SK-N-SH (cell line): Measurements from ENCODE around the gene LTV1. TPM values are rescaled to one million over a fixed set of nuclear protein-coding genes. Genes with fewer than 3 reads are reported as not detected.

Experiments used
- CTCF ChIA-PET: fragments of 300-600, 350-600 bp; formaldehyde crosslinking; extraction: SDS; loops from one replicate; lab custom pipeline; 2021; lab: Yijun Ruan, JAX
- POLR2A ChIA-PET: fragments of 350-600 bp; sonication (Branson Sonifier 250); formaldehyde crosslinking; extraction: SDS; loops from one replicate; lab custom pipeline; 2020; ENCODE audit warnings: antibody characterized with exemption, inconsistent platforms; lab: Yijun Ruan, JAX
- DNase-seq: peaks from one replicate; pipeline ENCODE4 v3.0.0; 2012
- H2AFZ ChIP-seq: fragments of 200-600 bp; sonication (generic); 2 replicates; pipeline ENCODE4 v1.8.1; 2016; ENCODE audit warnings: antibody characterized with exemption, mild to moderate bottlenecking, low read depth
- H3F3A ChIP-seq: fragments of 200-600 bp; sonication (generic); replicated peaks from 2 replicates; pipeline ENCODE3; 2016; ENCODE audit warnings: antibody characterized with exemption, mild to moderate bottlenecking; ENCODE audit not compliant: insufficient read depth
- H3K27ac ChIP-seq, 2 experiments: fragments of 200-500 bp in 1 of 2; fragments of 200-600 bp in 1 of 2; sonication (Bioruptor generic) in 1 of 2; sonication (generic), shearing (Covaris generic) in 1 of 2; 2 replicates each; pipeline versions ENCODE4 v1.5.1 to v1.6.1; 2014 to 2016; ENCODE audit warnings: low read depth in 2 of 2, inconsistent platforms in 1 of 2, low read length in 1 of 2, mild to moderate bottlenecking in 1 of 2, mixed read lengths in 1 of 2
- H3K27me3 ChIP-seq: fragments of 200-600 bp; sonication (generic), shearing (Covaris generic); 2 replicates; pipeline ENCODE4 v1.6.1; 2016; ENCODE audit warnings: mixed run types; ENCODE audit not compliant: insufficient read depth
- H3K36me3 ChIP-seq, 2 experiments: fragments of 200-500 bp in 1 of 2; fragments of 200-600 bp in 1 of 2; sonication (Bioruptor generic) in 1 of 2; sonication (generic) in 1 of 2; replicated peaks in 1 of 2; 2 replicates each; pipeline versions ENCODE3 to v1.5.1; 2014 to 2016; ENCODE audit warnings: low read length in 1 of 2, mild to moderate bottlenecking in 1 of 2; ENCODE audit not compliant: insufficient read depth in 2 of 2, control insufficient read depth in 1 of 2
- H3K4me1 ChIP-seq, 2 experiments: fragments of 200-500 bp in 1 of 2; fragments of 200-600 bp in 1 of 2; sonication (Bioruptor generic) in 1 of 2; sonication (generic), shearing (Covaris generic) in 1 of 2; 2 replicates each; pipeline versions ENCODE4 v1.5.1 to v1.6.1; 2014 to 2016; ENCODE audit warnings: low read depth in 1 of 2, low read length in 1 of 2, mixed run types in 1 of 2; ENCODE audit not compliant: insufficient read depth in 2 of 2, control insufficient read depth in 1 of 2
- H3K4me2 ChIP-seq: fragments of 200-600 bp; sonication (generic), shearing (Covaris generic); 2 replicates; pipeline ENCODE4 v1.6.1; 2017; ENCODE audit warnings: mixed run types
- H3K4me3 ChIP-seq, 2 experiments: fragments of 200-500 bp in 1 of 2; fragments of 200-600 bp in 1 of 2; sonication (Bioruptor generic) in 1 of 2; sonication (generic), shearing (Covaris generic) in 1 of 2; 2 replicates each; pipeline versions ENCODE4 v1.5.1 to v1.8.1; 2014 to 2016; ENCODE audit warnings: low read depth in 2 of 2, inconsistent platforms in 1 of 2, low read length in 1 of 2, mild to moderate bottlenecking in 1 of 2, mixed read lengths in 1 of 2, moderate library complexity in 1 of 2
- H3K79me2 ChIP-seq: fragments of 200-600 bp; sonication (generic); 2 replicates; pipeline ENCODE4 v1.8.1; 2017; ENCODE audit warnings: mild to moderate bottlenecking; ENCODE audit not compliant: insufficient read depth
- H3K9ac ChIP-seq: fragments of 200-600 bp; sonication (generic); 2 replicates; pipeline ENCODE4 v1.6.1; 2017; ENCODE audit warnings: mixed run types
- H3K9me2 ChIP-seq: fragments of 200-600 bp; sonication (generic); 2 replicates; pipeline ENCODE4 v1.6.1; 2017; ENCODE audit warnings: mixed run types
- H3K9me3 ChIP-seq: fragments of 200-600 bp; sonication (generic); 2 replicates; pipeline ENCODE4 v1.6.1; 2017; ENCODE audit warnings: mixed run types, mild to moderate bottlenecking, moderate library complexity
- H4K20me1 ChIP-seq: fragments of 200-600 bp; sonication (generic); 2 replicates; pipeline ENCODE4 v1.6.1; 2017; ENCODE audit warnings: mild to moderate bottlenecking, mixed run types; ENCODE audit not compliant: insufficient read depth
- CHD2 ChIP-seq: fragments of 150-350 bp; IDR thresholded peaks from 2 replicates; pipeline ENCODE4 v1.6.1; 2018; ENCODE audit warnings: low read length; ENCODE audit not compliant: partially characterized antibody
- CTCF ChIP-seq: fragments of 200-600 bp; sonication (generic); IDR thresholded peaks from 2 replicates; pipeline ENCODE4 v1.6.1; 2017; ENCODE audit warnings: antibody characterized with exemption, mild to moderate bottlenecking, moderate library complexity
- FOSL2 ChIP-seq: IDR thresholded peaks from 2 replicates; pipeline ENCODE4 v1.4.0; 2012; ENCODE audit warnings: low read depth, mild to moderate bottlenecking, moderate library complexity, borderline replicate concordance
- FOXJ3 ChIP-seq: sonication (generic); formaldehyde crosslinking; IDR thresholded peaks from 2 replicates; pipeline ENCODE4 v1.5.1; 2020; ENCODE audit warnings: mild to moderate bottlenecking, missing genetic modification reagents
- JUND ChIP-seq: IDR thresholded peaks from 2 replicates; pipeline ENCODE4 v1.4.0; 2012
- MEF2A ChIP-seq: IDR thresholded peaks from 2 replicates; pipeline ENCODE4 v1.4.0; 2012; ENCODE audit warnings: low read depth, borderline replicate concordance
- NRF1 ChIP-seq: IDR thresholded peaks from 2 replicates; pipeline ENCODE4 v1.6.1; 2012; ENCODE audit warnings: low read depth, mild to moderate bottlenecking, low read length
- PBX3 ChIP-seq: IDR thresholded peaks from 2 replicates; pipeline ENCODE4; 2012
- RCOR1 ChIP-seq: fragments of 150-350 bp; IDR thresholded peaks from 2 replicates; pipeline ENCODE4 v1.6.1; 2017; ENCODE audit warnings: antibody characterized with exemption, low read length
- REST ChIP-seq: IDR thresholded peaks from 2 replicates; pipeline ENCODE4 v1.6.1; 2012; ENCODE audit warnings: mild to moderate bottlenecking, low read depth, low read length, moderate library complexity
- SIN3A ChIP-seq: IDR thresholded peaks from 2 replicates; pipeline ENCODE4 v1.6.1; 2012; ENCODE audit warnings: low read depth, mild to moderate bottlenecking, low read length, moderate library complexity, borderline replicate concordance
- SMC3 ChIP-seq: IDR thresholded peaks from 2 replicates; pipeline ENCODE4 v1.6.1; 2012; ENCODE audit warnings: low read depth, low read length, improper control_type of control experiment
- TAF1 ChIP-seq: IDR thresholded peaks from 2 replicates; pipeline ENCODE4 v1.6.1; 2012; ENCODE audit warnings: low read depth, mild to moderate bottlenecking, low read length, moderate library complexity, borderline replicate concordance
- TEAD4 ChIP-seq: IDR thresholded peaks from 2 replicates; pipeline ENCODE4 v1.4.0; 2012; ENCODE audit warnings: mild to moderate bottlenecking, borderline replicate concordance; ENCODE audit not compliant: insufficient read depth
- USF1 ChIP-seq: IDR thresholded peaks from 2 replicates; pipeline ENCODE4 v1.4.0; 2012; ENCODE audit warnings: low read depth, borderline replicate concordance
- USF2 ChIP-seq: fragments of 150-350 bp; IDR thresholded peaks from 2 replicates; pipeline ENCODE4 v1.6.1; 2017; ENCODE audit warnings: antibody characterized with exemption, low read length, low read depth, borderline replicate concordance
- ZBTB33 ChIP-seq: IDR thresholded peaks from 2 replicates; pipeline ENCODE4 v1.4.0; 2012; ENCODE audit warnings: low read depth, borderline replicate concordance
- WGBS: methylation state at CpG from one replicate; pipeline ENCODE4 v1.1.6; 2017; ENCODE audit warnings: low lambda C conversion rate; 5-methylcytosine and 5-hydroxymethylcytosine counted together
- polyA plus RNA-seq, 3 experiments: library from polyadenylated mRNA; depleted of rRNA; stranded (reverse); fragments of >200 nt; gene quantifications; 2 replicates each; pipeline ENCODE4 v1.2.3, GENCODE V29; 2012

LTV1 gene
- polyA plus RNA-seq, 1 of the 3 experiments (the other 2 are of a cell fraction) = 19.4 TPM

- Histone ChIP-seq H2AFZ (no peak overlapping the region), H3K36me3 (no peaks in the 10 kb centered on the region), H3F3A (no peaks in the 10 kb centered on the region), H3K4me2 (no peak overlapping the region), H3K4me1 (no peaks in the 10 kb centered on the region), H3K27me3 (no peaks in the 10 kb centered on the region), H3K9me2 (no peaks in the 10 kb centered on the region), H3K4me3 (no peak overlapping the region), H3K9me3 (no peaks in the 10 kb centered on the region), H4K20me1 (no peaks in the 10 kb centered on the region), H3K79me2 (no peaks in the 10 kb centered on the region), H3K9ac (no peak overlapping the region), H3K27ac (no peak overlapping the region)
- 47% methylated on average over 3 of the region's 3 CpGs for WGBS
- POLR2A ChIA-PET = no interaction called here
- CTCF ChIA-PET = no interaction called here
- no peak for DNase-seq
- TF ChIP-seq FOXJ3 (CRISPR knock-in tag) = no peak
- TF ChIP-seq MEF2A = no peak
- no peak for TF ChIP-seq SIN3A
- no peak for TF ChIP-seq TAF1
- TF ChIP-seq USF2 = no peak
- TF ChIP-seq PBX3 = no peak
- no peak for TF ChIP-seq CTCF
- TF ChIP-seq ZBTB33 = no peak
- no peak for TF ChIP-seq REST
- no peak for TF ChIP-seq TEAD4
- no peak for TF ChIP-seq RCOR1
- no peak for TF ChIP-seq USF1
- TF ChIP-seq FOSL2 = no peak
- TF ChIP-seq CHD2 = no peak
- no peak for TF ChIP-seq JUND
- TF ChIP-seq NRF1 = no peak
- no peak for TF ChIP-seq SMC3
- TF ChIP-seq, all 33 proteins: peak for 0
These were observed 35.2 kb downstream of the LTV1 start for GRCh38 chr6:143878272-143878760.
